HG02973 (cell line): ENCODE measurements around the gene NOL4L.
"Not testable (repeated sequence)": the region's sequence is repeated elsewhere in the genome, so short reads cannot be mapped to it uniquely, and the experiment has no call there.

Experiments
- ATAC-seq: cut with Tn5 transposase; IDR thresholded peaks from one replicate; pipeline ENCODE4 v1.9.1; 2021; ENCODE audit warnings: moderate library complexity; ENCODE audit not compliant: unreplicated experiment

The NOL4L gene

DNA sequence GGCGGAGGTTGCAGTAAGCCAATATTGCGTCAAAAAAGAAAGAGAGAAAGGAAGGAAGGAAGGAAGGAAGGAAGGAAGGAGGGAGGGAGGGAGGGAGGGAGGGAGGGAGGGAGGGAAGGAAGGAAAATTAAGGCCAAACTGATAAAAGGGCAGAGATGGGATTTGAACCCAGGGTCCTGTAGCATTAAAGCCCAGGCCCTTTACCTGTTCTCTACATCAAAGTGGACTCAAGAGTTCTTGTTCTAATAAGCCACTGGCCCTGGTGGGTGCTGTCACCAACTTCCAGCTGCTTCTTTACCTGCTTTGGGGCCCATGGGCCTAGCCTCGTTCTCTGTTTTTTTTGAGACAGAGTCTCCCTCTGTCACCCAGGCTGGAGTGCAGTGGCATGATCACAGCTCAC is 7.1 kb downstream of the NOL4L start:
- ATAC-seq = not testable (repeated sequence)

DNA sequence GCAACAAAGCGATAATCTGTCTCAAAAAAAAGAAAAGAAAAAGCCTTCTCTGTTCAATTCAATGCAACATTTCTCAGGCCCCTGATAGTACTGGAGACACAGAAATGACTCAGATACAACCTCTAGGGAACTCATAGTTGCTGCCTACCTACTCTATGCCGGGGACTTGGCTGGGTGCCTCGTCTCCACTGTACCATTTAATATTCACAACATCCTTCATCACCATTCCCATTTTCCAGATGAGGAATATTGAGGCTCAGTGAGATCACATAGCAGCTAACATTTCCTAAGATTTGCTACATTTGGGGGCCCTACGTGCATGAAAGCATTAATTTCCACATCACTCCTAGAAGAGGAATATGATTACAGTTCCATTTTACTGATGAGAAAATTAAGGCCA is 7.5 kb downstream of the NOL4L start:
- ATAC-seq = no peak

DNA sequence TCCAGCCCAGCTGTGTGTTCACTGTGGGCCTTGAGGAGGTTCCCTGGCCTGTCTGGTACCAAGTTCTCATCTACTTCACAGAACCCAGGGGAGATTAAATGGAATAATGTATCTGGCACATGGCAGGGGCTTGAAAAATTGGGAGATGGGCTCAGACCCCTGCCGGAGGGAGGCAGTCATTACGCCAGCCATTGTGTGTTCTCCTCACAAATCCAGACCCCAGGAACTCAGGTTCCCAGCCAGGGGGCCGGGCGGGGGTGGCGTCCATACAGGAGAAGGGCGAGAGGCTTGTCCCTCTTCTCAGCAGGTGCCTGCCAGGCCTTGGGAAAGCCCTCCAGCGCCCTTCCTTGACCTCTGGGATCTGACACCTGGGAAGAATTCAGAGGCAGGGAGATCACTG is 8.1 kb downstream of the NOL4L start:
- no peak for ATAC-seq

DNA sequence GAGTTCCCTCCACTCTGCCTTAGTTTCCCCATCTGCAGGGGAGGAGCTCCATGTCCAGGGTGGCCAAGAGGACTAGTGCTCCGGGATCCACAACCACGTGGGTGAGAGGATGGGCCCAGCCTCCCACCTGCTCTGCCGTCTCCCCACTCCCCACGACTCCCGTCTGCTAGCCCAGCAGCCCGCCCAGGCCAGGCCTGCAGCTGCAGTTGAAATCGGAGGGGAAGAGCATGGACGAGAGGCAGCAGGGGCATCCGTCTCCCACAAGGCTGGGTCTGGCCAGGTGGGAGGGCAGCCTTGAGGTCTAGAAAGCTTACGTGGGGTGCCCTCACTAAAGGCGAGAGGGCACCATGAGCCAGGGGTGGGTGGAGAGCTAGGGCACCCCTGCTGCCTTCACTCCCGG is 8.6 kb downstream of the NOL4L start:
- ATAC-seq = no peak

DNA sequence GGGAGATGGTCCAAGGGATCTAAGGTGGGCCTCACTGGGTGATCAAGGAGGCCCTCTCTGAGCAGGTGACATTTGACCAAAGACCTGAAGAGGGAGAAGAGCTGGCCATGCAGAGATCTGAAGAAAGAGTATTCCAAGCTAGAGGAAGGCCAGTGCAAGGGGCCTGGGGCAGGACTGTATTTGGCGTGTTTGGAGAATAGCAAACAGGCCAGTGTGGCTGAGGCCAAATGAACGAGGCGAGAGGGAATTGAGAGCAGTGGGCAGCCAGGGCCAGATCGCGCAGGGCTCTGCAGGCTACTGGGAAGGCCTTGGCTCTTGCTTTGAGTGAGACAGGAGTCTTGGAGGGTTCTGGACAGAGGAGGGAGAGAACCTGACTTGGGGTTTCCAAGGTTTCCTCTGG is 9.3 kb downstream of the NOL4L start:
- ATAC-seq = no peak

DNA sequence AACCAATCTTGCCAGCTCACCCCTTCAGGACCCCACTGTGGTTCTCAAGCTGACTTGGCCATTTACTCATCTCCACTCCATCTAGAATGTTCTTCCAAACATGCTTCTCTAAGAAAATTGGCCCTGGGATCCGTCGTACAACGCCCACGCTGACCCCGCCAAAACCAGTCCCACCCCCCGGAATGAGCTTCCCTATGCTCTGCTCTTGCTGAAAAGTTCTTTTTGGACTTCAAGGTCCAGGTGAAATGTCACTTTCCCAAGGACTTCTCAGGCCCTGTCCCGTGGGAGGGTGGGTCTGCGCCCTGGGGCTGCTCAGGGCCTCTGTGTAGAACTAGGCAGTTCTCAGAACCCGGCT is 9.9 kb downstream of the NOL4L start:
- ATAC-seq = no peak

DNA sequence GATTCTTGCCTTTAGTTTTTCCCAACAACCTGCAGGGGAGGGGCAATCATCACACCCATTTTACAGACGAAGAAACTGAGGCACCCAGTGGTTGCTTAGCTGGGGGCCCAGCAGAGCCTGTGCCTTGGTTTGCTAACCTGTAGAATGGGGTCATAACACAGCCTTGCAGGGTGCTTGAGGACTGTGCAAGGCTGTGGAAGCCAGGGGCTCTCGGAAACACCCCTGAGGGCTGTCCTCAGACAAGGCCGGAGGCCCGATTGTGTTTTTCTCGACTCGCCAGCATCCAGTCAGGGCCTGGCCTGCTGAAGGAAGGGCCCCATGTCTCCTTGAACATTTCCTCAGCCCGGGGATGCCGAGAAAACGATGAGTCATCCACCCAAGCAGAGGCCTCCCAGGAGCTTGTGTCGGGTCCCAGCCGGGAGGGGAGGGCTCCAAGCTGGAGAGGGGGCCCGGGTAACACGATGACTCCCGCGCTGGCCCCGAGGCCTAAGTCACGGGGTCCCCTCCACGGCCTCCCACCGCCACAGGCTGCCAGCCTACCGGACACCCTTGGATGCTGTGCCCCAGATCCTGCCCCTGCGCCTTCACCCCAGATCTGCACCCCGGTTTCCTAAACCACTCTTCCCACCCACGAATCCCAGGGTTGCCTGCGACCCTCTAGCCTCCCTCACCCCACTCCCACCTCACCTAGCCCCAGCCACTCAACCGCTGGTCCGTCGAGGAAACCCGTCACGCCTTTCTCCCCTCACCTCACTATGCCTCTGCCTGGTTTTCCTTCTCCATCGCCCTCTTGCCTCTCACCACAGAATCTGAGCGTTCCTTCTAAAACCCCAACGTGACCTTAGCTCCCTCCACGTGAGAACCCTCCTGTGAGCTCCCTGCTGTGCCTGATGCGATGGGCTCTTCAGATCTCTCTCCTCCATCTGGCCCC is 10.6 kb downstream of the NOL4L start:
- ATAC-seq = no peak

DNA sequence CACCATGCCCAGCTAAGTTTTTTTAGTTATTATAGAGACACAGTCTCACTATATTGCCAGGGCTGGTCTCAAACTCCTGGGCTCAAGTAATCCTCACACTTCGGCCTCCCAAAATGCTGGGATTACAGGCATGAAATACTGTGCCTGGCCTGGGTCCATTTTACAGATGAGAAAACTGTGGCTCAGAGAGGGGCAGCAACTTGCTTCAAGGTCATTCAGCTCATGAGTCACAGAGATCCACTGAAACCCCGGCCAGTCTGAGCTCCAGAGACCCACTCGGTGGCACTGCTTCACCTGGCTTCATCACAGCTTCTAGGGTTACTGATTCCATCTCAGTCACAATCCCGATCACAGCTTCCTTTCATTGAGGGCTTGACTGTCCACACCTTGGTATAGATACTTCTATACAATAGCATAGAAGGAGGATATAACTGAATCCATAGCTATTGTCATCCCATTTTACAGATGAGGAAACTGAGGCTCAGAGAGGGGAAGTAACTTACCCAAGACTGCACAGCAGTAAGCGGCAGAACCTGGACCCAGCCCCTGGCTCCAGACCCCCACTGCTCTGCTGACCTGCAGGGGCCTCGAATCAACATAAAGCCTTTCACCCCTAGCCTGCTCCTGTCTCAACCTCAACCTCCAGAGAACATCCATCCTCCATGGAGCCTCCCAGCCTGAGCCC is 11.8 kb downstream of the NOL4L start:
- ATAC-seq = no peak

DNA sequence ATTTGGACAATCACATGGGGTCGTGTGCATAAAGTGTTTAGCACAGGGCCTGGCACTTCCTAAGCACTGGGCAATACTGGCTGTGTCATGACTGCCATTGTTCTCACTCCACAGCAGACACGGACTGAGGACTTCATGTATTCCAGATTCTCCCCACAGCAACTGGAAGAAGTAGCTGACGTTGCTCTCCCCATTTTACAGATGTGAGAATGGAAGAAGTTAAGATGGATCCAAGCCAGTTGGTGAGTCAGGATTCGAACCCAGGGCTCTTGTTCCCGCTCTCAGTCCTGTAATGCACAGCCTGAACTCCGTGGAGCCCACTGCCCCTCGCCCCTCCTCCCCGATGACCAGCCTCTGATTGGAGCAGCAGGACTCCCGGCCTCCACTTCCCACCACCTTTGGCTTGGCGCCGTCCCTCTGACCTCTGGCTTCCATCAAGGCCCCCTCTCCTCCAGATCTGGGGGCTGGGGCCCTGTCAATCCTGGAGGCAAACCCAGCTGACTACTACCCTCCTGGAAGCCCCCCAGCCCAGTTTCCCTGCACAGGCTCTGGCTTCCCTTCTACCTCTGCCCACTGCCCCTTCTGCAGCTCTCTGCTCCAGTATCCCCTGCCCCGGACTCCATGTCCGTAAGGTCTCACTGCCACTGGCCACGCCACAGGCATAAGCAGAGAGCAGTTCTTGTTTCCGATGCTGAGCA is 12.7 kb downstream of the NOL4L start:
- no peak for ATAC-seq

DNA sequence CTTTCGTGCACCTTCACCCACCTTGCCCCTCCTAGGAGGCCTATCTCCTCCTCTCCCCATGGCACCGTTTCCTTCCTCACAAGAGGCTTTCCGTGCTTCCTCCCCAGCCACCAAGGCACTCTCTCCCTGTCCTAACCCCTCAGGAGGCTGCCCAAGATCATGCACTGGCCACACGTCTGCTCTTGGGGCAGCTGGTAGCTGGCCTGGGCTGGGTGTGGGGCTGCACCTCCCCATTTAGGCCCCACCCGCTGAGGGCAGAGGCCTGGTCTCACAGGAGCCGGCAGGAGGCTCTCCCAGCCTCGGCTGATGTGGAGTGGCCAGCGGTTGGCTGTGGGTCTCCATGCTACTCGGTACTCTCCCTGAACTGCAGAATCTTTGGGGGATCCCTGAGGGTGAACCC is 13.6 kb downstream of the NOL4L start:
- ATAC-seq = no peak

DNA sequence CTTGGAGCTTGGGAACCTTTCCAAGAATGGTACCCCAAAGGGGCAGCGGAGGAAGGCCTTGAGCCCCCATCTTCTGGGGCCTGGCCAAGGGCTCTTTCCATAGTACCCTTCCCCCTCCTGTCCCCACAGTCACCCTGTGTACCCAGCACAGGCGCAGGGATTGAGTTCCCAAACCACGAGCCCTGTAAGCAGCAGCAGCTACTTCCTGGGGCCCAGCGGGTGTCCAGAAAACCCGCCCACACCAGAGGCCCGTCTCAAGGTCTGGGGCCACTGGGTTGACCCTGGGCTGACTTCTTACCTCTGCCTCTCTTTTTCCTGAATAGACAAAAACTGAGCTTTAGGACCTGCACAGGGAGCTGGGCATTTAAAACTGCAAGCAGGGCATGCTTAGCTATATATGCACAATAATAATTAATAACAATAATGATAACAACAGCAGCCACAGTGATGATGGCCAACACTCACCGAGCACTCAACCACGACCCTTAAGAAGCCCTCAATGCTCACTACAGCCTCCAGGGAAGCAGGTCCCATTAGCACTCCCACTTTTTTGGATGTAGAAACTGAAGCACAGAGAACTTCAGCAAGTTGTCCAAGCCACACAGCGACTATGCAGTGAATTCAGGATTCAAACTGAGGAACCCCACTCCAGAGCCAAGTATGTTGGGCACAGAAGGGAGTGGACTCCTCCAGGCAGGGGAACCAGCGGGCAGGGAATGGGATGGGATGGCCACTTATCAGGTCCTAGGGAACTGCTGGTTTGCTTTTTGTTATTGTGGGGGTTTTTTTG is 14.5 kb downstream of the NOL4L start:
- no peak for ATAC-seq

DNA sequence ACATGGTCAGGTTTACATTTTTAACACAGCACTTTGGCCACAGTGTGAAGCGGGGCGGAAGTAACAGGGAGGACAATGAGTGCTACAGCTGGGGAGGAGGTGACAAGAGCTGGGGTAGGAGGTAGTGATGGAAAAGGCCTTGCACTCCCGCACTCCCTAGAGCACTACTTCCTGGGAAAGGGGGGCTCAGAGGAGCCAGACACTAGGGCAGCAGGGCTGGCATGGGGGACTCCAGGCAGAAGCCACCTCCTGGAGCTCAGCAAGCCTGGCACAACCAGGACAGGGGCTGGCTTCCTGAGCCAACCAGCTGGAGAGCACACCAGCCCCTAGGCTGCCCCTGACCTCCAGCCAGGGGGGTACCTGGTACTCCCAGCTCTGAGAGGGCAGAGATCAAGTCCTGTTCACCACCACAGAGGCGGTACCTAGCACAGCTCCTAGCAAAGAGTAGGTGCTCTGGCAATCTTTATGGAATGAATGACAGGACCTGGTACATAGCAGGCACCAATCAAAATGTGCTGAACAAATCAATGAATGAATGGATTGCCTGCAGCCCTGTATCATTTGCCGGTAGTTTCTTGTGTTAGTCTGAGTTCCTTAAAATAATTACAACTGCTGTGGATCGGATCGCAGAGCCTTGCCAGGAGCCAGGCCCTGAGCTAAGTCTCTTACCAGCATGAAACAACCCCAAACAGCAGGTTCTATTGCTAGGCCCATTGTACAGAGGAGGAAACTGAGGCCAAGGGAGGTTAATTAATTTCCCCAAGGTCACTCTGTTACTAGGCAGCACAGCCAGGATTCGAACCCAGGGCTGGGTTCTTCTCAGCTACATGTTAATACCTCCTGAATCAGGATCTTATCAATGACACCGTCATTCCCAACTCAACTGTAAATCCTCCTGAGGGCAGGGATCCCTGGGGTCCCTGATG is 15.5 kb downstream of the NOL4L start:
- no peak for ATAC-seq

DNA sequence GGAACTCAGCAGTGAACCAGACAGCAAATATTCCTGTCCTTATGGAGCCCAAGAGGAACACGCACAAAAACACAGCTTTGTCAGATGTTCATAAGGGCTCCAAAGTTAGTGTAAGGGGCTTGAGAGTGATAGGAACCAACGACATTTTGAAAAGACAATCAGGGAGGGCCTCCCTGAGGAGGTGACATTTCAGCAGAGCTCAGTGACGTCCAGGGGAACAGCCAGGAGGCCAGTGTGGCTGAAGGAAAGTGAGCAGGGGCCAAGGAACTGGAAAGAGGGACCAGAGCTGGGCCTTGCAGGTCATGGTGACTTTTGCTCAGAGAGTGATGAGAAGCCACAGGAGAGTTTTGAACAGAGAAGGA is 16.1 kb downstream of the NOL4L start:
- ATAC-seq = no peak

DNA sequence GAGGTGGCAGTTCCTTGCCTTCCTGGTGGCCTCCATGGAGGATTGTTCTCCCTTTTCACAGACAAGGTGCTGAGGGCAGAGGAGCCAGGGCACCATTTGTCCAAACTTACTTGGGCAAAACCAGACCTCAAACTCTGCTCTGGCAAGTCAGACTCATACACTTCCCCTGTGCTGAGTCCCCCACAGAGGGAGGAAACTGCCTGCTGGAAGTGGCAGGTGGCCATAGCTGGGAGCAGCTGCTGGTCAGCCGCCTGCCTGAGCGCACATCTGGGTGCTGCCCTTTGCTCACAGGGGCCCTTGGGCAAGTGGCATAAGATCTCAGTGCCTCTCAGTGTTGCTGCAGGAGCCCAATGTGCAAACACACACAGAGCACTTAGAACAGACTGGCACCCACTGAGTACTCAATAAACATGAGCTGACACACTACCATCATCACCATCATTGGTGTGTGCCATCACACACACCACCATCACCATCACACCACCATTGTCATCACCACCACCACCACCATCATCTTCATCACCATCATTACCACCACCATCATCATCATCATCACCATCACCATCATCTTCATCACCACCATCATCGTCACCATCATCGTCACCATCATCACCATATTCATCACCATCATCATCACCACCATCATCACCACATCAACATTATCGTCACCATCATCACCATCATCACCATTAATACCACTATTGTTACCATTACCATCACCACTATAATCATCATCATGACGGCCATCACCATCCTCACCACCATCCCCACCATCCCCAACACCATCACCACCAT is 17.6 kb downstream of the NOL4L start:
- no peak for ATAC-seq

DNA sequence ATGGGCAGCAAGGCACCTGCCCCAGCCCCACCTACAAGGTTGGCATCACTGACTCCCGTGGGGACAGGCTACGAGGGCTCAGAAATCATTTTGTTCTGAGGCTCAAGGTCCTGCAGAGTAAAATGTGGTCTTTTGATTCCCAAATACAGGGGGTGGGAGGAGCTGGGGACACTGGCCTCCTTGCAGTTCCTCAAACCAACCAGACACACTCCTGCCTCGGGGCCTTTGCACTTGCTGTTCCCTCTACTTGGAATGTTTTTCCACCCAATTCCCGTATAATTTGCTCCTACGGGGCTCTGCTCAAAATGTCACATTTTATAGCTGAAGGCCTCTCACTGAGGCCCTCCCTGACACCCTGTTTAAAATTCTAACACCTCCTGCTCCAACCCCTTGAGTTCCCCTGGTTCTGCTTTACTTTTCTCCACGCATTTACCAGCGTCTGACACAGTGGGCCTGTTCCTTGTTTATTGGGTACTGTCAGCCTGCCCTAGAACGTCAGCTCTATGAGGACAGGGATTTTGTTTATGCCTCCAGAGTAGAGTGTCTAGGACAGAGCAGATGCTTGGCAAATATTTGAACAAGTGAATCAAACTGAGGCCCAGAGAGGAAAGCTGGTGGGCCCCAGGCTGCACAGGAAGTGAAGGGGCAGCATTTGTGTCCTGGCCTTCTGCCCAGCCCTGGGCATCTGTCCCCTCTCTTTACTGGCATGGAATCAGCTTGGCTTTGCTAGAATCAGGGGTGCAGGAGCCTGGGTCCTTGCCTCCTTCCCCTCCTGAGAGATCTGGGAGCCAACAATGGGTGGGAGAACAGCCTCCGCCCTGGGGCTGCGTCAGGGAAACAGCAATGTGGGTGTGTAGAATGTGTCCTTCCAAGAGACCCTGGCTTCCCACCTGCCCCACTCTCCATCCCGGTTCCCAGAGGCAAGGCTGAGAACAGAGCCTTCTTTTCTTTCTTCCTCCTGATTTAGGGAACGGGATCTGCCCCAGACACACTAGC is 18.5 kb downstream of the NOL4L start:
- ATAC-seq = no peak

DNA sequence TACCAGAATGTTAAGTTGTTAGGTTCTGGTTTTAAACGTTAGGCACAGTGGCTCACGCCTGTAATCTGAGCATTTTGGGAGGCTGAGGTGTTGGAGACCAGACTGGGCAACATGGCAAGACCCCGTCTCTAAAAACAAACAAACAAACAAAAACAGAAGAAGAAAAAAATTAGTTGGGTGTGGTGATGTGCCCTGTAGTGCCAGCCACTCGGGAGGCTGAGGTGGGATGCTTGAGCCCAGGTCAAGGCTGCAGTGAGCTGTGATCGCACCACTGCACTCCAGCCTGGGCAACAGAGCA is 19.4 kb downstream of the NOL4L start:
- no peak for ATAC-seq

DNA sequence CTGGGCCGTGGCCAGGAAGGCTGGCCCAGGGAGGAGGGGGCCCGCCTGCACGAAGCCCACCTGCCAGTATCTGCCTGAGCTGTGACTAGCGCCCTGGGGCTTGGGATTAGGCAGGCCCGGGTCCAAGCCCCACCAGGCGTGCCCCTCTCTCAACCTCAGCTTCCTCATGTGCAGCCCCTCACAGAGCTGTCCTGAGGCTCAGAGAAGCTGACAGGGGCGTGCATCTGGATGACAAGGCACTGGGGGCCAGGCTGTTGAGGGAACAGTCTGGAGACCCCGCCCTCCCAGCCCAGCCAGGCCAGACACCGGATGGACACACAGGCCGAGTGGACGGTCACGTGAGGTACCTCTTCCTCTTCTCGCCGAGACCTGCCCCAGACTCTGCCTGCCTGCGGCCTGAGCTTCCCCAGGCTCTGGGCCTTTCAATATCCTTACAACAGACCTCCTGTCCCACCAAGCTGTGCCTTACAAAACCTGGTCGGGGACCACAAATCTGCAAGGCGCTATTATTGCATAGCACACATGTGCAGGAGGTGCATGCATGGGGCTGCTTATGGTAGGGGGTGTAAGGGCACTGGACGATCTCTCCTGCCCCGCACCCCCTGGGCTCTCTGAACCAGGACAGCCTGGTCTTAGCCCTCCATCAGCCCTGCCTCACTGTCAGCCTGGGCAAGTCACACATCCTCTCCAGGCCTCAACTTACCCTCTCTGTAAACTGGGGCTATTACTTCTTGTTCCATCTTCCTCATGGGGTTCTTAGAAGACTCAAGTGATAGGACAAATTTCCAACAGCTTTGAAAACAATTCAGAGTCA is 20.0 kb downstream of the NOL4L start:
- ATAC-seq = no peak
